ENCODE data around the gene RHBDD1. TPM values are rescaled to one million over a fixed set of nuclear protein-coding genes. Genes with fewer than 3 reads are reported as not detected.
A peak's percentile ranks its signal among the peaks of the same experiment; 100 is the strongest.

Gene RHBDD1
- total and polyA plus RNA-seq, 3 experiments from 2014 or later: 19.2 to 35.7 (median 32.8) TPM

DNA sequence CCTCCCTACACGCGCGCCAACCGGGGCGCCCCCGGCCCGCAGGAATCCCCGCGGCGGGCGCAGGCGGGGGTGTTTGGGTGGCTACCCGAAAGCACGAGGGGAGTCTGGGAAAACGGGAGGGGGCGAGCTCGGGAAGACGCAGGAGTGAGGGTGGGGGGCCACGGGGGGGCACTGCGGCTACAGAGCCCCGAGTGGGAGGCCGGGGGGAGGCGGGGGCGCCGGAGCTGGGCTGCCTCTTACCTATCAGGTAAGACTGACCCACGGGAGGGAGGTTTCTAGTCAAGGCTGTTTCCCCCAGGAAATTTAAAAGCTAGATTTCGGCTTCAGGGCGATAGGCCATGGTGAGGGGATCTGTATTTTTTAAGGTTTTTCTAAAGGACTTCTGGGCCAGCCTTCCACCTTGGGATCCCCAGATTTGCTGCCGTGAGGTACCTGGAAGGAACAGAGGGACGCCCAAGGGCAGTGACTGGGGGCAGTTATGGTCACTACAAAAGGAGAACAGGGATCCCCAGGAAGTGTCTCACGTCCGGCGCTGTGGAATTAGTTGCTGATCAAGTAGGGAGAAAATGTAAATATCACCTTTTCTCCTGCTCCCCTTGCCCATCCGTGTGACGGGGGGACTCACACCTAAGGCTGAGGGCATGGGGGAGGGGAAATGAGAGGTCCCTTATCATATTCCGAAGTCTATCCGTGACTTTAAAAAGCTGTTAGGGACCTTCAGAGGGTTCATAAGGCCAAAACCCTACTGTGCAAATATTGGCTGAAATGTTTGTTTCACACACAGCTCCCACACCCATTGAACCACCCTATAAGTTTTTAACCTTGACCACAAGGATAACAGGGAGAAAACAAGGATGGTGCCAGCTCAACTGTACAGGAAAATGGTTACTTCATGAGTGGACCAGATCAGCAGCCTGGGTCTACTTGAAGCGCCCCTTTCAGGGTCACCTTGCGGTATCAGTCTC, 35.6 kb upstream of the RHBDD1 start:
- peak in 1 of 5 donors; percentile 21 for DNase-seq
- POLR2A ChIA-PET: interaction anchor here (0.9 to 4.7 kb wide), 3 partner anchors 9 to 36 kb away, joined by 3 to 33 read pairs (median 9); partner anchors contain the start of gene RHBDD1
- Histone ChIP-seq H3K36me3 (ENCODE audit: insufficient read depth, low read length) (no peaks in the 10 kb centered on the region), H3K4me1 (ENCODE audit: insufficient read depth, low read length) (peaks cover 15% of the 10 kb centered on the region), H3K4me3 (ENCODE audit: low read length) (peak overlapping the region; percentile 51), H3K27ac (ENCODE audit: low read depth, low read length) (no peak overlapping the region), H3K9me3 (ENCODE audit: low read length) (no peaks in the 10 kb centered on the region), H3K27me3 (ENCODE audit: insufficient read depth, low read length, poor library complexity, severe bottlenecking) (no peaks in the 10 kb centered on the region)
- CTCF ChIA-PET: interaction anchor here (0.9 to 3.7 kb wide), 8 partner anchors 11 to 911 kb away, joined by 3 to 26 read pairs (median 4); no protein-coding TSS in a partner anchor
- Mint-ChIP-seq H3K4me1 (peaks cover 15 to 25% (median 22%) of the 10 kb centered on the region in 3 donors), H3K9me3 (no peaks in the 10 kb centered on the region), H3K4me3 (peak overlapping the region; percentile 82 to 94 (median 88)), H3K27me3 (peaks cover 6 to 11% of the 10 kb centered on the region in 2 donors), H3K27ac (peak overlapping the region in 6 of 8 donors; percentile 17 to 84 (median 37)), H3K36me3 (peaks cover 0 to 3% (median 0%) of the 10 kb centered on the region in 3 donors)

DNA sequence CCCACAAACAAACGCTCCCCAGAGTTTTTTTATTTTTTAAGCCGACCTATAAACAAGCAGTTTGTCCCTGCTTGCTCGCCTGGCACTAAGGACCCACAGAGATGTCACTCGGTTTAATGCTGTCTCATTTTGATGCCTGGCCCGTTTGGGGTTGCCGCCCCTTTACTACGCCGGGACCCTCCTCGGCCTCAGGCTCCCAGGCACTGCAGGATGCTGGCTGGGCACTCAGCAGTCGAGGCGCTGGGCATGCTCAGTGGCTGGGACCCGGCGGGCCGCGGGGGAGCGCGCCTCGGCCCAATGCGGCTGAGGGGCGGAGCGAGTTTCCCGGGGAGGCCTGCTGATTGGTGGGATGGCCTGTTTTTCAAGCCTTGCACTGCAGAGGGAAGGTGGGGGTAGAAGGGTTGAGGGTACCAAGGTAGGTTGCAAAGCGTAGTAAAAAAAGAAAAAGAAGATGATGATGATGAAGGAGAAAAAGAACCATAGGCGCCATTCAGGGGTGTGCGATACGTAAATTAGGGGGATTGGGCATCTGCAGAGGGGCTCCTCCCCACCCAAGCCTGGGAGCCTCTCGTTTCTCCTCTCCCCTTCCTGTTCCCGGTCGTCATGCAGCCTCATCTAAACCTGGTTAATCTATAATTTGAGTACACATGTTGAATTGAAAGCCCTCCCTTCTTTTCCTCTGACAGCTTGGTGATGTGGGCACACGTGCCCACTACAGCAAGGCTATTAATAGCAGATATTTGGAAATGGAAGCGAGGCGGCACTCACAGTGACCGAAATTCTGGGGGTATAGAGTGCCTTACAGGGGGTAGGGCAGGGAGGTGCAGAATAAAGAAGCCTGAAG, 34.7 kb upstream of the RHBDD1 start:
- H3K4me1 Mint-ChIP-seq: peaks cover 15 to 25% (median 22%) of the 10 kb centered on the region in 3 donors
- H3K36me3 ChIP-seq (ENCODE audit: insufficient read depth, low read length): no peaks in the 10 kb centered on the region
- ChIA-PET CTCF (interaction anchor here (1.1 to 3.7 kb wide), 7 partner anchors 12 to 912 kb away, joined by 4 to 26 read pairs (median 6); no protein-coding TSS in a partner anchor), POLR2A (interaction anchor here (4.7 kb wide), 1 partner anchor 35 kb away, joined by 33 read pairs; the partner anchor contains the start of gene RHBDD1)
- H3K27me3 ChIP-seq (ENCODE audit: insufficient read depth, low read length, poor library complexity, severe bottlenecking): no peaks in the 10 kb centered on the region
- peaks cover 0 to 3% (median 0%) of the 10 kb centered on the region in 3 donors for H3K36me3 Mint-ChIP-seq
- peak in 4 of 5 donors; percentile 45 to 76 (median 61) for DNase-seq
- no peaks in the 10 kb centered on the region for H3K9me3 ChIP-seq (ENCODE audit: low read length)
- H3K27me3 Mint-ChIP-seq: peaks cover 6 to 16% of the 10 kb centered on the region in 2 donors
- H3K27ac Mint-ChIP-seq: peak overlapping the region; percentile 18 to 84 (median 71)
- H3K4me3 ChIP-seq (ENCODE audit: low read length): peak overlapping the region; percentile 51
- H3K4me1 ChIP-seq (ENCODE audit: insufficient read depth, low read length): peaks cover 15% of the 10 kb centered on the region
- no peak overlapping the region for H3K27ac ChIP-seq (ENCODE audit: low read depth, low read length)
- peak overlapping the region; percentile 82 to 94 (median 88) for H3K4me3 Mint-ChIP-seq
- H3K9me3 Mint-ChIP-seq: no peaks in the 10 kb centered on the region

DNA sequence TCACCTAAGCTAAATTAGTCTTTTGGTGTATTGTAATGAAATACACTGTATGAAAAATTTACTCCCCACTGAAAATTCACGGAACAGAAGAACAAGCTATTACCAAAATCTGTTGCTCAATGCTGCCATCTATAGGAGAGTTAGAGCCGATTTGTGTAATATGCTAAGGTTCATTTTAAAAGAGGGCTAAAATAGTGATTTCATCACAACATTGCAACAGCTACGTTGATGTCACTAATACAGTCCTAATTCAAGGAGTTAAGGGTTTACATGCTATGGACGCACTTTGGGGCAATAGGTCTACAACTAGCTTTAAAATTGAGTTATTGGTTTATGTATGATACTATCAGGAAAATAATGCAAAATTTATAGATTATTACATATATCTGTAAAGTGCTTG, 33.3 kb upstream of the RHBDD1 start:
- Mint-ChIP-seq H3K4me3 (peak overlapping the region in 1 of 7 donors; percentile 18), H3K27ac (no peak overlapping the region), H3K36me3 (peaks cover 0 to 3% (median 0%) of the 10 kb centered on the region in 3 donors), H3K9me3 (no peaks in the 10 kb centered on the region), H3K27me3 (peaks cover 8 to 26% of the 10 kb centered on the region in 2 donors), H3K4me1 (peaks cover 15 to 22% (median 22%) of the 10 kb centered on the region in 3 donors)
- POLR2A ChIA-PET: interaction anchor here (0.9 kb wide), 1 partner anchor 33 kb away, joined by 3 read pairs; no protein-coding TSS in a partner anchor
- CTCF ChIA-PET: interaction anchor here (0.6 to 2.0 kb wide), 19 partner anchors 9 to 1142 kb away, joined by 3 to 18 read pairs (median 4); no protein-coding TSS in a partner anchor
- no peaks in the 10 kb centered on the region for H3K36me3 ChIP-seq (ENCODE audit: insufficient read depth, low read length)
- H3K27ac ChIP-seq (ENCODE audit: low read depth, low read length): no peak overlapping the region
- H3K27me3 ChIP-seq (ENCODE audit: insufficient read depth, low read length, poor library complexity, severe bottlenecking): no peaks in the 10 kb centered on the region
- H3K4me3 ChIP-seq (ENCODE audit: low read length): no peak overlapping the region
- H3K9me3 ChIP-seq (ENCODE audit: low read length): no peaks in the 10 kb centered on the region
- peak in 2 of 5 donors; percentile 53 to 65 for DNase-seq
- peaks cover 15% of the 10 kb centered on the region for H3K4me1 ChIP-seq (ENCODE audit: insufficient read depth, low read length)

DNA sequence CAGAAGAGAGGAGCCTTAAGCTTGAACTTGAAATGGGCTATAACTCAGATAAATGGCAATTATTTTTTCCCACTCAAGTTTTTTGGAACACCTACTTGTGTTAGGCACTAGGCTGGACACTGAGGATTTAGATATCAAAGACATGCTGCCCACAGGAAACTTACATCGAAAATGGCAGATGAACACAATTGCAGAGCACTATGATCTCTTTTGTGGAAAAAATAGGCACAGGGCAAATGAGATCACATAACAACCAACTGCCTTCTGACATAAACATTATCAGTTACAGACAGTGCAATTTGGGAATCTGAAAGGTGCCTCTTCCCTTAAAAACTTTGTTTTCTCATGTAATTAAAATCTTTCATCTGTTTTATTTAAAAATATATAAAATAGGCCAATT, 32.4 kb upstream of the RHBDD1 start:
- Histone ChIP-seq H3K27ac (ENCODE audit: low read depth, low read length) (no peak overlapping the region), H3K36me3 (ENCODE audit: insufficient read depth, low read length) (no peaks in the 10 kb centered on the region), H3K9me3 (ENCODE audit: low read length) (no peaks in the 10 kb centered on the region), H3K4me1 (ENCODE audit: insufficient read depth, low read length) (peaks cover 15% of the 10 kb centered on the region), H3K27me3 (ENCODE audit: insufficient read depth, low read length, poor library complexity, severe bottlenecking) (no peaks in the 10 kb centered on the region), H3K4me3 (ENCODE audit: low read length) (no peak overlapping the region)
- Mint-ChIP-seq H3K36me3 (peaks cover 0 to 2% (median 0%) of the 10 kb centered on the region in 3 donors), H3K4me3 (no peak overlapping the region), H3K27ac (no peak overlapping the region), H3K4me1 (peaks cover 15 to 22% (median 19%) of the 10 kb centered on the region in 3 donors), H3K9me3 (no peaks in the 10 kb centered on the region), H3K27me3 (peaks cover 14 to 34% of the 10 kb centered on the region in 2 donors)
- no peak for DNase-seq
- POLR2A ChIA-PET: interaction anchor here (0.9 kb wide), 1 partner anchor 32 kb away, joined by 3 read pairs; no protein-coding TSS in a partner anchor
- CTCF ChIA-PET: interaction anchor here (1.2 to 2.0 kb wide), 7 partner anchors 8 to 1143 kb away, joined by 3 to 18 read pairs (median 5); no protein-coding TSS in a partner anchor

DNA sequence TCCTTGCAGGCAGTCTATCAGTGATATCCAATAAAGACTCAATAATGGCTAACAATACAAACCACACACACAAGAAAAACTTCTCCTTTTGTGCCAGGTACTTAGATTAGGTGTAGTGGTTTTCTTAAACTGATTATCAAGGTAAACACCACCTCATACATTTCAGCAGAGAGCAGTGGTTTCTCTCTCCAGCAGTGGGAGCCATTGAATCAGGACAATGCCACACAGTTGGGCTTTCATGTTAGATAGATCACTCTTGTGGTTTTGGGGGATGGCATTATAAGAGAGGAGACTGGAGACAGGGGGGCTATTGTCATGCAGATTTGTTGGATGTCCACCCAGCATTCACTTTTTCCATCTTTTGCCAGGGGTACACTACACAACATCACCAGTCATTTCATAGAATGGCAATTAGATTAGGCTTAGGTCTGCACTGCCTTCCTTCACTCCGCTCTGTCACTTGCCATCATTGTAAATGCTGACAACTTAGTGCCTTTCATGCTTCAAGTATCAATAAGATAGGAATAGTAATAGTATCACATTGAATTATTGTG, 22.6 kb upstream of the RHBDD1 start:
- no peaks in the 10 kb centered on the region for H3K4me1 Mint-ChIP-seq
- ChIA-PET POLR2A (no interaction called here), CTCF (interaction anchor here (0.6 kb wide), 1 partner anchor 73 kb away, joined by 3 read pairs; no protein-coding TSS in a partner anchor)
- H3K4me3 Mint-ChIP-seq: no peak overlapping the region
- H3K27me3 Mint-ChIP-seq: peaks cover 13 to 59% of the 10 kb centered on the region in 2 donors
- no peak overlapping the region for H3K27ac Mint-ChIP-seq
- Histone ChIP-seq H3K27me3 (ENCODE audit: insufficient read depth, low read length, poor library complexity, severe bottlenecking) (no peaks in the 10 kb centered on the region), H3K4me1 (ENCODE audit: insufficient read depth, low read length) (no peaks in the 10 kb centered on the region), H3K4me3 (ENCODE audit: low read length) (no peak overlapping the region), H3K36me3 (ENCODE audit: insufficient read depth, low read length) (no peaks in the 10 kb centered on the region), H3K9me3 (ENCODE audit: low read length) (no peaks in the 10 kb centered on the region), H3K27ac (ENCODE audit: low read depth, low read length) (no peak overlapping the region)
- DNase-seq: no peak
- no peaks in the 10 kb centered on the region for H3K9me3 Mint-ChIP-seq
- H3K36me3 Mint-ChIP-seq: no peaks in the 10 kb centered on the region

DNA sequence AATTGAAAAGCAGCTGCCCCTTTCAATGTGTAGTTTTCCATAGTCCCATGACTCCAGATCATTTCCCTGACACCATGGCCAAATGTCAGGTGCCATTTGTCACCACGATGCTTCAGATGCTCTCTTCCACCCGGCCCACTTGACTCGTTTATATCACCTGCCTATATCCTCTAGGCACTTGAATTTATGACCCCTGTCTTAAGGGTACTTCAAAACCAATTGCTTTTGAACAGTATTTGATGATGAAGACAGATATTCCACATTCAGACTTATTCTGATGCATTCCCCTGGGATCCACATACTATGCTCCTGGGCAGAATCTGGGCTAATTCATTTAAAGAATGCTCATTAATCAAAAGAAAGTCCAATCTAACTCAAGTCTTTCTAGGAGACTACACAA, 16.9 kb upstream of the RHBDD1 start:
- no peak overlapping the region for H3K27ac Mint-ChIP-seq
- peaks cover 7 to 23% of the 10 kb centered on the region in 2 donors for H3K27me3 Mint-ChIP-seq
- H3K4me3 ChIP-seq (ENCODE audit: low read length): no peak overlapping the region
- CTCF ChIA-PET: no interaction called here
- no peaks in the 10 kb centered on the region for H3K4me1 ChIP-seq (ENCODE audit: insufficient read depth, low read length)
- H3K36me3 Mint-ChIP-seq: peaks cover 0 to 4% (median 2%) of the 10 kb centered on the region in 3 donors
- no peaks in the 10 kb centered on the region for H3K36me3 ChIP-seq (ENCODE audit: insufficient read depth, low read length)
- no peaks in the 10 kb centered on the region for H3K9me3 ChIP-seq (ENCODE audit: low read length)
- H3K27ac ChIP-seq (ENCODE audit: low read depth, low read length): no peak overlapping the region
- no peak for DNase-seq
- no peaks in the 10 kb centered on the region for H3K4me1 Mint-ChIP-seq
- peaks cover 0 to 4% (median 0%) of the 10 kb centered on the region in 5 donors for H3K9me3 Mint-ChIP-seq
- POLR2A ChIA-PET: no interaction called here
- H3K4me3 Mint-ChIP-seq: no peak overlapping the region
- H3K27me3 ChIP-seq (ENCODE audit: insufficient read depth, low read length, poor library complexity, severe bottlenecking): no peaks in the 10 kb centered on the region

DNA sequence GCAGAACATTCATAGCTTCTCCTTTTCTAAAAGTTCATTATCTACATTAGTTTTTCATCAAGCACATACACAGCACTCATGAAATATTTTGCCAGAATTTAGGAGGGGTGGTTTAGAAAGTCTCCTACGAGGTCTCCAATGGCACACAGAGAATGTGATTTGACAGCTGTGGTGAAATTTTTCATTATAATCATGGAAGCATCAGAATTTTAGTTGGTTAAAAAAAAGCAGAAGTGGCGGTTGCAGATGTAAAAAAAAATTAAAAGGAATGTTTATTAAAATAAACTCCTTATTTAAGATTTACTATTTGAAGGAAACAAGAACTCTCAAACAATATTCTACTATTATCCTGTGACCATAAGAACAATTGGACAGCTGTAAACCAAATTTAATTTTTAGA, 10.8 kb upstream of the RHBDD1 start:
- ChIA-PET POLR2A (no interaction called here), CTCF (no interaction called here)

More for the DNA sequence above, 10.8 kb upstream of the RHBDD1 start:
- no peak for DNase-seq
- no peaks in the 10 kb centered on the region for H3K4me1 ChIP-seq (ENCODE audit: insufficient read depth, low read length)
- no peak overlapping the region for H3K4me3 Mint-ChIP-seq
- peaks cover 0 to 4% (median 2%) of the 10 kb centered on the region in 3 donors for H3K36me3 Mint-ChIP-seq
- peaks cover under 1 to 3% of the 10 kb centered on the region in 2 donors for H3K27me3 Mint-ChIP-seq
- H3K9me3 ChIP-seq (ENCODE audit: low read length): no peaks in the 10 kb centered on the region
- H3K27me3 ChIP-seq (ENCODE audit: insufficient read depth, low read length, poor library complexity, severe bottlenecking): no peaks in the 10 kb centered on the region
- peaks cover 0 to 4% (median 0%) of the 10 kb centered on the region in 5 donors for H3K9me3 Mint-ChIP-seq
- H3K27ac ChIP-seq (ENCODE audit: low read depth, low read length): no peak overlapping the region
- no peak overlapping the region for H3K27ac Mint-ChIP-seq
- H3K4me3 ChIP-seq (ENCODE audit: low read length): no peak overlapping the region
- no peaks in the 10 kb centered on the region for H3K36me3 ChIP-seq (ENCODE audit: insufficient read depth, low read length)
- no peaks in the 10 kb centered on the region for H3K4me1 Mint-ChIP-seq

Data from CD8-positive, alpha-beta memory T cell (primary cell).